ENCODE data around the gene COIL.

Gene COIL

DNA sequence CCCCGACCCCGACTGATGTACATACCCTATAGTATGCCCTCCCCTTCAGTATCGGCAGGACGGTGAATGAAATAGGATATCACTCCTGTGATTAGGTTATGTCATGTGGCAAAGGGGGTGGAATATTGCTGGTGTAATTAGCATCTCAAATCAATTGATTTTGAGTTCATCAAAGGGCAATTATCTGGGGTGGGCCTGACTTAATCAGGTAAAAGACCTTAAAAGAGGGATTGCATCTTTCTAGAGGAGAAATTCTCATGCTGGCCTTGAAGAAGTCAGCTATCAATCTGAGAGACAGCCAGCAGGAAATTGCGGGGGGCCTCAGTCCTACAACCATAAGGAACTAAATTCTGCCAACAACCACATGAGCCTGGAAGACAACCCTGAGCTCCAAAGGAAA, 57.3 kb downstream of the COIL start:
- DNase-seq, result no peak

DNA sequence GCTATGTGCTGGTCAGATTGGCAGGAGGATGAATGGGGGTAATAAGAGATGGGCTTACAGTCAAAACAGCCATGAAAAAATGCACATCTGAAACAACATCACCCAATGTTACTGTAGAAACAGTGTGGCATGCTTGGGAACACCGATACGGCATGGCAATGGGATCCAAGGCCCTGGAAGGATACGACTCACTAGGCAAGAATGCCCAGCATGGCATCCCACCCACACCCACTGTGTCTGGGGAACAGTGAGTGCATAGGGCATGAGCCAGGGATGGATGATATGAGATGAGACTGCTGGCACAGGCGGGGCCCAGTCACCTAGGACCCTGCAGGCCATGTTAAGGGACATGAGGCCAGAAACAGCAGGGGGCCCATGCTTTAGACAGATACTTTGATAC, 58.5 kb downstream of the COIL start:
- DNase-seq, result no peak

DNA sequence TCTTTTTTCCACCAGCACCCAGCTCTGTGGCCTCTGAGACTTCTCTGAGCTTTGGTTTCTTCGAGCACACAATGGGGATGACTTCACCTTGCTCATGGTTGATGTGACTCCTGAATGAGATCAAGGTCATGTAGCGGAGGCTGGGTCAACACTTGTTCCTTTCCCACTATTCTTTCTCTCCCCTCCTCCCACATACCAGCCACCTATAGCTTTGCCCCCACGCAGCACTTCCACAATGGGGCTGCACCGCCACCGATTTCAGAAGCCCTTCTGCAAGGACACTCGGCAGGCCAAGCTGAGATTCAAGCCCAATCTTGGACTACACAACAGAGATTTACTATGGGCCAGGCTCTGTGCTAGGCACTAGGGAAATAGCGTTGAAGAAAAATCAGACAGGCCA, 61.4 kb downstream of the COIL start:
- DNase-seq, result no peak

DNA sequence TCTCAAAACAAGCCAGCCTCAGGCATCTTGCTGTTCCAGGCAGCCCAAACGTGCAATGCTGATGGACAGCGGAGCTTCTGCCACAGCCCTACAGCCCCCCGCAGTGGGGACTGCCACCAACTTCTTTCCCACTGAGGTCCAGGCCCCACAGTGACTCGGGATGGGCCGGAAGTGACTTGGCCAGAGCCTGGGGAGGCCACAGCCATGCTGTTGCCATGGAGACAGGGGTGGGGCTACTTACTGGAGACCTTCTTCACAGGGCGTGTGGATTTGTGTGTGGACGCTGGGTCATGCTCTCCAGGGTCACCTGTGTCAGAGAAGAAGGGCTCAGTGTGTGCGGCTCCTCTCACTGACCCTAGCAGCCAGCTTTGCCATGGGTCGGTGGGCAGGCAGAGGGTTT, 62.0 kb downstream of the COIL start:
- no peak for DNase-seq

DNA sequence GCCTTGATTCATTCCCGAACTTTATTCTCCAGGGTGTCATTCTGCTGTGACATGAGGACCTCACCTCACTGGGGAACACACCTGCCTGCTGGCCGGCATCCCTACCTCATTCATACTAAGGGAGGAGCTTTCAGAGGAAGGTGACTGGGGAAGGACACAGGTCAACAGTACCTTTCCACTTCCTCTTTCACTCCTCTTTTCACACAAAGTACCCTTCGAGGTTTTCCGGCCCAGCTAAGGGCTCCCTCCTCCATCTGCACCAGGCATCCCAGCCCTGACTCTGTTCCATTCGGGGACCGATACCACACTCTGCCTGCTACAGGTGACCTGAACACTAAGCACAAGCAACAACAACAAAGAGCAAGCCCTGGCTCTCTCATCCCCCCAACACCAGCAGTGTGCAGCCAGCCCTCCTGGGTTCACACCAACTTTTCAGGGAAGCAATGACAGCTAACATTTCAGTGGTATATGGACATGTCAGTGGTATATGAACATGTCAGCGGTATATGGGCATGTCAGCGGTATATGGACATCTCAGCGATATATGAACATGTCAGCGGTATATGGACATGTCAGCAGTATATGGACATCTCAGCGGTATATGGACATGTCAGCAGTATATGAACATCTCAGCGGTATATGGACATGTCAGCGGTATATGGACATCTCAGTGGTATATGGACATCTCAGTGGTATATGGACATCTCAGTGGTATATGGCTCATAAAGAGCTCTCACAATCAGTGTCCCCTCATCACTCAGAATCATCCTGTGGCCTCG, 63.0 kb downstream of the COIL start:
- no peak for DNase-seq

DNA sequence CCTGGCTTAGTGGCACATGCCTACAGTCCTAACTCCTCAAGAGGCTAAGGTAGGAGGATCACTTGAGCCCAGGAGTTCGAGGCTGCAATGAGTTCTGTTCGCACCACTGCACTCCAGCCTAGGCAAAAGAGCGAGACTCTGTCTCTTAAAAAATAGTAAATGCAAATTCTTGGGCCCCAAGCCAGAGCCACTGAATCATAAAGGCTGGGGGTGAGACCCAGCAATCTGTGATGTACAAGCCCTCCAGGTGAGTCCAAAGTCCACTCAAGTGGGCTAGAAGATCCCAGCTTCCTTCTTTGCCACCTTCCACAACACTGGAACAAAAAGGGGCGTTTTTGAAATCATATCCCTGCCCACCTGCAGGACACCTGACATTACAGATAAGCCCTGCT, 63.9 kb downstream of the COIL start:
- no peak for DNase-seq

DNA sequence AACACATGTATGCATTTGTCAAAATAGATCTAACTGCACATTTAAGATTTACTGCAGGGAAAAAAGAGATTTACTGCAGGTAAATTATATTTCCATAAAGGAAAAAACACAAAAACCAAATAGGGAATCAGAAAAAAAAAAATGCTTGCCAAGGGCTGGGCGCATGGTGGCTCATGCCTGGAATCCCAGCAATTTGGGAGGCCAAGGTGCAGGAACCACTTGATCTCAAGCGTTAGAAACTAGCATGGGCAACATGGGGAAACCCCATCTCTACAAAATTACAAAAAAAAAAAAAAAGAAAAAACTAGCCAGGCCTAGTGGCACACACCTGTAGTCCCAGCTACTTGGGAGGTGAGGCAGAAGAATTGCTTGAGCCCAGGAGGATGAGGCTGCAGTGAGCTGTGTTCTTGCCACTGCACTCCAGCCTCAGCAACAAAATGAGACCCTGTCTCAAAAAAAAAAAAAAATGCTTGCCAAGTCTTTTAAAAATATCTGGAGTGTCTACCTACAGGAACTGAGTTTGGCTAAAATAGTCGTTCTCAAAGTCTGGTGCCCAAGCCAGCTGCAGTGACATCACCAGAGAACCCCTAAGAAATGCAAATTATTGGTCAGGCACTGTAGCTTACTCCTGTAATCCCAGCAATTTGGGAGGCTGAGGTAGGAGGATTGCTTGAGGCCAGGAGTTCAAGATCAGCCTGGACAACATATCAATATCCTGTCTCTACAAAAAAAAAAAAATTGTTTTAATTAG, 64.5 kb downstream of the COIL start:
- no peak for DNase-seq

DNA sequence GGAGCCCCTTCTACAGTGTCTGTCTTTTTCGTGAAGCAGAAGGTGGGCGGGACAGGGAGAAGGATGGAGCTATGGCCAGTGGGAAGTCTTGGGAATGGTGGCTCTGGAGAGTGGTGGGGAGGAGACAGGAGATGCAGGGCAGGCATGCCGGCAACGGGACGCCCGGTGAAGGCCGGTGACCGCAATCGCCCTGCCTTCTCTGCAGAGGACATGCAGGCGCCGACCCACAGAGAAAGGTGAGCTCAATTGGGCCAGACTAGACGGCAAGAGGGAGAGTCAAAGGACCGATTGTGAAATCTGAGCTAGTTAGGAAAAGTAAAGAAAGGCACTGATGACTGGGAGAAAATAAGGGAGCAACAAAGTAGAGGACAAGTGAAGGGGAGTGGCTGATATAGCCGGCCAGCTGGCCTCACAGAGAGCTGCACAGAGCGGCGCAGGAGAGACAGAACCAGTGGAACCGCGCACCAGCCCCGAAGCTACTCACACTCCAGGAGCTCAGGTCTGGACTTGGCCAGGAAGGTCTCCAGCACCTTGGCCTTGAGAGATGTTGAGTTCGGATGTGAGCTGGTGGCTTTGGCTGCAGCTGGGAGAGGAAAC, 65.9 kb downstream of the COIL start:
- no peak for DNase-seq

DNA sequence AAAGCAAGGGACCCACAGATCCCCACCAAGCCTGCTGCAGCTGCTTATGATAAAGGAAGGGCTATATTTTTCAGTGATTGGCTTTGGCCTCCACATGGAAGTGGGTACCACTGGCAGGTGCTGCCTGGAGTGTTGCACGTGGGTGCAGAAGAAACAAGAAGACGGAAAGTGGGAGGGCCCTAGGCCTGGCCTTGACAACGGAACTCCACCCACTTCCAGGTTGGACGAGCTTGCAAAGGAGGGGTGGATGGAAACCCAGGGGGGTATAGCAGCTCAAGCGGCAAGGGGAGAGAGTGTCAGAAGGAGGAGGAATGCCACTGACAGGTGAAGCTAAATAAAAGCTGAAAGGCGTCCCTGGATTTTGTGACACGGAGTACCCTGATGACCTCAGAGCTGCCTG, 67.3 kb downstream of the COIL start:
- no peak for DNase-seq

DNA sequence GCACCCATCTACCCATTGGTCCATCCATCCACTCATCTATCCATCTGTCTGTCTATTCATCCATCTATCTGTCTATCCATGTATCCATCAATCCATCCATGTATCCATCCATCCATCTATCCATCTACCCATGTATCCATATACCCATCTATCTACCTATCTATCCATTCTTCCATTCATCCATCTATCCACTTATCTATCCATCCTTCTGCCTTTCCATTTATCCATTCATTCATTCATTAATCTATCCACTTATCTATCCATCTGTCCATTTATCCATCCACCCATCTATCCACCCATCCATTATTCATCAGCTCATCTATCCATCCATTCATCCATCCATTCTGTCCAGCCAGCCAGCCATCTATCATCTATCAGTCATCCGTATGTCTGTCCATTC, 68.5 kb downstream of the COIL start:
- DNase-seq, result no peak

DNA sequence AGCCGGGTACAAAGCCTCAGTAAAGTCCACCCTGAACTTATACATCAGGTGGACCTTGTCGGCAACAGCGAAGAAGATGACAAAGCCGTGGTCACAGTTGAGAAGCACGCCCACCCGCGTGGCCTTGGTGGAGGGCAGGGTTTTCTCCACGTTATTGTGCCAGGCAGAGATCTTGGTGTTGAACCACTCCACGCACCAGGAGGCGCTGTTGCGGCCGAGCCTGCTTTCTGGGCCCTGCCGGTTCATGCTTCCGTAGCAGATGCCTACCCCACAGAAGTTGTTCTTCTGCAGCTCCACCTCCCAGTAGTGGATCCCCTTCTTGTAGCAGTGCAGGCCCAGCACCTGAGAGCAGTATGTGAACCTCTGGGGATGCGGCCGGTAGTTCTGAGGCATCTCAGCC, 69.1 kb downstream of the COIL start:
- peak; percentile 27 for DNase-seq

DNA sequence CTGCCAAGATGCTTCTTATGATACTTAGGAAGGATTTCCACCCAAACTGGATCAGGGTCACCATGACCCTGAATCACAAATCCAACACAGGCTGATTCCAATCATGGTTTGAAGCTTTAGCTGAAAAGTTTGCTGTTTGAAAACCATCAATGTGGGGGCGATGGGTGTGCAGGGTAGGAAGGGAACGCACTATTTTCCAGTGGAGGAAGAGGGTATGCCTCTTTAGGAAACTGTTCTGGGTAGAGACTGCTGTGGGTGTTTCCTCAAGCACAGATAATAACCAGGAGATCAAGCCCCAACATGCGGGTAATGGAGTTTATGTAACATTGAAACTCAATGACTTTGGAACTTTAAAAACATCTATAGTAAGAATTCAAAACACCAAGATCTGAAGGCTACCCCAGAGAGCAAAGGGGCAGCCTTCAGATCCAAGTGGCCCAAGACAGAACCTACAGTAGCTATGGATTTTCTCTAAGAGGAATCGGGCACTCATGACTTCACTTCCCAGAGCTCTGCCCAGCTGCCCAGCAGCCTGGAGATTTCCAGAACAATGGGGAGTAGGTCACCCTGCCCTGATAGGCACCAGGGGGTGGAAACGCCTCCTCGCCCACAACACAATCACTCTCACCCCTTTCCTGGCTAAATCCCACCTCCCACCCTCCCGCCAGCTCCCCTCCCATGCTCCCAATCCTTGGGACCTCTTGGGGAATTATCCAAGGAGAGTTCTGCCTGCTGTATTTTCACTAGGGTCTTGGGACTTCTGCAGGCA, 69.8 kb downstream of the COIL start:
- DNase-seq, result no peak

DNA sequence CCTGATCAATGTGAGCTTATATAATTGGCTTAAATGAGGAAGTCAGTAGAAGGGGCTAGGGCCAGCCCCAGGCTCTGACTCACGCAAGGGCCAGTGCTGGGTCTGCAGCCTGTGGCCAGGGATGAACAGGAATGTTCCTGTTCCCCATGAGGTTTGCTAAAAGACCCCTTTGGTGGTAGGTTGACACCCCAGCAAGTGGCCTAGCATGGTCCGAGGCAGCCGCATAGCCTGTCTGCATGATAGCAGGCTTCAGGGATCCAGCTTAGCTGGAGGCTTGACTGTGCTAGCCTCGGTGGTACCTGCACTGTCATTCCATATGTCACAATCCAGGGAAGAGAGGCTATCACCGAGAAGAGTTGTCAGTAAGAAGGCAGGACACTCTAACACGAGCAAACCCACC, 70.5 kb downstream of the COIL start:
- no peak for DNase-seq

Data from CD4-positive, alpha-beta T cell treated with Interleukin-4 for 4 hours (primary cell).